Mononuclear cell (primary cell): ENCODE results near the gene HSPA12A. TPM values are rescaled to one million over a fixed set of nuclear protein-coding genes. Genes with fewer than 3 reads are reported as not detected.

Source experiments
- H3K27me3 ChIP-seq: 2 replicates; pipeline ENCODE4 v1.6.0; 2011; ENCODE audit warnings: low read length, control low read depth; ENCODE audit not compliant: insufficient read depth
- H3K4me1 ChIP-seq: 2 replicates; pipeline ENCODE4 v1.5.1; 2011; ENCODE audit warnings: mild to moderate bottlenecking, low read length, control low read depth; ENCODE audit not compliant: insufficient read depth
- H3K4me3 ChIP-seq: 2 replicates; pipeline ENCODE4 v1.5.1; 2011; ENCODE audit warnings: mild to moderate bottlenecking, low read length, moderate library complexity
- H3K9me3 ChIP-seq: 2 replicates; pipeline ENCODE4 v1.5.1; 2011; ENCODE audit warnings: low read depth, mild to moderate bottlenecking, control low read depth, low read length
- total RNA-seq: library from RNA; depleted of rRNA; stranded (reverse); fragments of >200 nt; gene quantifications from one replicate; pipeline ENCODE4 v1.2.3, GENCODE V29; 2012

The HSPA12A gene
- total RNA-seq, 1 donor = under 0.01 TPM

DNA sequence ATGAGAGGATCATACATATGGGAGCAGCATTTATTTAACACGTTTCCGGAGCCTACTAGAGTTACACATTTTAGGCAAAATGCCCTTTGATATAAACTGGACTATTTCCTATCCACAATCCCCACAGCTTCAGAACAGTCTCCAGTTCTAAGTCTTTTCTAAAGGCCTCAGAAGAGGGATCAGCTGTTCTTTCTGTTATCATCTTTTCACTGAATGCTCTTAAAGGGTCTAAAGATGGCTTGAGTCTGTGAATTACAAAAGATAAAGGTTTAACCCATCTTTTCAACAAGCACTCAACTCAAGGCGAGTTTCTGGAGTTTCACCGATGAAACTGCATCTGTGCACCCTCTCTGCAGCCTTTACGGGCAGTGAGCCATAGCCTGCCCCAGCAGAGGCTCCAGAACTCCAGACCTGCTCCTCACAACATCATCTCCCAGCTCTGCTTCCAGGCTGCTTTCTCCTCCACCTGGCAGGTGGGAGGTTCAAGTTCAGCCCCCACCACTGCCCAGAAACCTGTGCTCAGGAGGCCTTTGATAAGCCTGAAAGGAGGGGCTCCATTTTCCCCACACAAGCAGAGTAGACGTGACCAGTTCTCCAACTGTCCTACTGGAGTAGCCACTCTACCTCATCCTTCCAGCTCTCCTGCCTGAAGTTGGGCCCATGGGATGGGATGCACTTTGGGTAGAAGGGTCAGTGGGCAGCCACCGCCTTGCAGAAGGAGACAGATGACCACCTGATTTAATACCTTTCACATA is 53.4 kb downstream of the HSPA12A start:
- Histone ChIP-seq H3K4me3 (no peak overlapping the region), H3K9me3 (no peaks in the 10 kb centered on the region), H3K27me3 (no peaks in the 10 kb centered on the region), H3K4me1 (no peaks in the 10 kb centered on the region)

- Histone ChIP-seq H3K4me3 (no peak overlapping the region), H3K27me3 (no peaks in the 10 kb centered on the region), H3K4me1 (no peaks in the 10 kb centered on the region), H3K9me3 (no peaks in the 10 kb centered on the region)
These were observed 54.1 kb downstream of the HSPA12A start for GRCh38 chr10:116688241-116688711.

DNA sequence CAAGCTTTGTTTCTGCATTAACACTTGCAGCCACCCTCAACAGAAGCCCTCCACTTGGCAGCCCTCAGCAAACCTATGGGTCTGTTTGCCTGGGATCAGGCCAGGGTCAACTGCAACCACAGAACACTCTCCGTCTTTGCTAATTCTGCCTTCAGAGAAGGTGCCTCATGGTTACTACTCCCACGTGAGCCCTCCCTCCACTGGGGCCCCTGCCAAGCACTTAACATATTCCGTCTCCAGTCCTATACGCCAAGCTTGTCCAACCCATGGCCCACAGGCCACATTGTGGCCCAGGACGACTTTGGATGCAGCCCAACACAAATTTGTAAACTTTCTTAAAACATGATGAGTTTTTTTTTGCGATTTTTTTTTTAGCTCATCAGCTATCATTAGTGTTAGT is 54.7 kb downstream of the HSPA12A start:
- no peaks in the 10 kb centered on the region for H3K9me3 ChIP-seq
- H3K4me1 ChIP-seq = no peaks in the 10 kb centered on the region
- H3K4me3 ChIP-seq = no peak overlapping the region
- H3K27me3 ChIP-seq = no peaks in the 10 kb centered on the region

GRCh38 chr10:116686632-116687031 is 55.7 kb downstream of the HSPA12A start:
- H3K9me3 ChIP-seq = no peaks in the 10 kb centered on the region
- H3K4me3 ChIP-seq = no peak overlapping the region
- H3K4me1 ChIP-seq = no peaks in the 10 kb centered on the region
- no peaks in the 10 kb centered on the region for H3K27me3 ChIP-seq

DNA sequence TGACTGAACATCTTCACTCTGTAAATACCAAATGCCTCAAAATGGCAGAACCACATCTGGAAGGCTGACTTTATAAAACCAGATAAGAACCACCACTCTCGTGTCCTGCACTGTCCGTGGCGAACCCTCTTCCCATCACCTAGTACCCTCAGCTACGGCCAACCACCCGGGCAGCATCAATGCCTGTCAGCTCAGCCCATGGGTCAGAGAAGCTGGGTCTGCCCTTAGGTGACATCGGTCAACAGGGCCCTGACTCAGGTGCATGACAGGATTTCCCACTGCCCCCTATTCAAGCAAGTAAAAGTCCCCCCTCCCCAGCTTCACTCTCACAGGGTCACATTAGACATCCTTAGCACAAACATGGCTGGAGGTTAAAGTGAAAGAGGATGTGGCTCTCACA is 56.6 kb downstream of the HSPA12A start:
- no peaks in the 10 kb centered on the region for H3K9me3 ChIP-seq
- no peaks in the 10 kb centered on the region for H3K27me3 ChIP-seq
- no peaks in the 10 kb centered on the region for H3K4me1 ChIP-seq
- H3K4me3 ChIP-seq = no peak overlapping the region

DNA sequence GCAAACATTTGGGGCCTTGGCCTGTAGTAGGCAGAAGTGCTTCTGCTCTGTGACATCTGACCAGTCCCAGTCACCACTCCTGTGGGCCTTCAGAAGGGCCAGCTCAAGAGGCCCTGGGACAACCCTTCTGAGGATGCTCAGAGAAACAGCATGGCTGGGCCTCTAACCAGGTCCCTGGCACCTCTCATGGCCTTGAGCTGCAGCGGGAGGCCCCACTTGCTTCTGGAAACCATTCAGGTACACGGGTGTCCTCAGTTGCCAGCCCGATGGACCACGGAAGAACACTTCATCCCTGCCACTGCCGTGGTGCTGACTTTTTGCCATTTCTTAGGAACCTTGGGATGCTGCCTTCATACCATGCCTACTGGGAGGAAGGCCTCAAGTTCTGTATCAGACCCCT is 57.6 kb downstream of the HSPA12A start:
- Histone ChIP-seq H3K9me3 (no peaks in the 10 kb centered on the region), H3K27me3 (no peaks in the 10 kb centered on the region), H3K4me3 (no peak overlapping the region), H3K4me1 (no peaks in the 10 kb centered on the region)

DNA sequence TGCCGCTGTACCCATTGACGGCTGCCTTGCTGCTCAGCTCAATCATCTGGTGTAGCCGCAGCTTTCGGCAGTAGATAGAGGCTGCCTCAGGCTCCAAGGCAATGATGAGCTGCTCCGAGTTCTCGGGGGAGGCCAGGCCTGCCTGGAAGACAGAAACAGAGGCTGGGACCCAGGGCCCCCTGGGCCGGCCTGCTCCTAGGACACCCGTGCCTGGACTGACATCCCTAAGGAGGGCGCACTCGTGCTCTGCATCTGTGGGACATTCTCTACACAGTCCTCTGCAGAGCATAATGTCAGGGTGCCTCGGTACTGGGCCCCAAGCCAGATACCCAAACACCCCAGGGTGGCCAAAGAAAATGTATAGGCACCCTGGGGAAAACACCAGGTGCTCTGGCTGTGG is 58.5 kb downstream of the HSPA12A start:
- H3K4me1 ChIP-seq = no peaks in the 10 kb centered on the region
- H3K9me3 ChIP-seq = no peaks in the 10 kb centered on the region
- H3K27me3 ChIP-seq = no peaks in the 10 kb centered on the region
- no peak overlapping the region for H3K4me3 ChIP-seq

GRCh38 chr10:116683166-116683565 is 59.2 kb downstream of the HSPA12A start:
- no peaks in the 10 kb centered on the region for H3K9me3 ChIP-seq
- H3K4me1 ChIP-seq = no peaks in the 10 kb centered on the region
- no peak overlapping the region for H3K4me3 ChIP-seq
- no peaks in the 10 kb centered on the region for H3K27me3 ChIP-seq

DNA sequence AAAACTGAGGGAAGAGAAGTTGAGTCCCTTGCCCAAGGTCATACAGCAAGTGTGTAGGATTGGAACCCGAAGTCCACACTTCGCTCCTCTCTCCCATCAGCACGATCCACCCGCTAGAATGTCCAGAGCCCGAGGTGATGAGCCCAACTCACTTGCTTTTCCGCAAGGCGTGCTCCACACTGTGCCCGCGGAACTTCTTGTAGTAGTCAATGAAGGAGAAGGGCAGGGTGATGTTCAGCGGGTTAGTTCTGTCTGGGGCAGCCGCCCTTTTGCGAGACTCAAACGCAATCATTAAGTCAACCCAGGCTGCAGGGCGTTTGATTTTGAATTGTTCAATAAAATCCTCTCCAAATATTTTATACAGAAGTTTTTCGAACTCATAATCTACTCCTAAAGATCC is 63.0 kb downstream of the HSPA12A start:
- Histone ChIP-seq H3K27me3 (no peaks in the 10 kb centered on the region), H3K4me3 (no peak overlapping the region), H3K4me1 (no peaks in the 10 kb centered on the region), H3K9me3 (no peaks in the 10 kb centered on the region)

GRCh38 chr10:116676633-116677032 is 65.7 kb downstream of the HSPA12A start:
- Histone ChIP-seq H3K4me3 (no peak overlapping the region), H3K9me3 (no peaks in the 10 kb centered on the region), H3K4me1 (no peaks in the 10 kb centered on the region), H3K27me3 (no peaks in the 10 kb centered on the region)

GRCh38 chr10:116676118-116676517 is 66.2 kb downstream of the HSPA12A start:
- Histone ChIP-seq H3K9me3 (no peaks in the 10 kb centered on the region), H3K27me3 (no peaks in the 10 kb centered on the region), H3K4me3 (no peak overlapping the region), H3K4me1 (no peaks in the 10 kb centered on the region)

GRCh38 chr10:116674901-116675423 is 67.4 kb downstream of the HSPA12A start:
- Histone ChIP-seq H3K9me3 (no peaks in the 10 kb centered on the region), H3K4me1 (no peaks in the 10 kb centered on the region)

GRCh38 chr10:116673866-116674265 is 68.5 kb downstream of the HSPA12A start:
- Histone ChIP-seq H3K9me3 (no peaks in the 10 kb centered on the region), H3K4me1 (no peaks in the 10 kb centered on the region), H3K4me3 (no peak overlapping the region), H3K27me3 (peaks cover 3% of the 10 kb centered on the region)

More at GRCh38 chr10:116674901-116675423, 67.4 kb downstream of the HSPA12A start:
- no peak overlapping the region for H3K4me3 ChIP-seq
- H3K27me3 ChIP-seq = peaks cover 3% of the 10 kb centered on the region

- peaks cover 3% of the 10 kb centered on the region for H3K27me3 ChIP-seq
- no peaks in the 10 kb centered on the region for H3K4me1 ChIP-seq
- H3K9me3 ChIP-seq = no peaks in the 10 kb centered on the region
- no peak overlapping the region for H3K4me3 ChIP-seq
These were observed 69.5 kb downstream of the HSPA12A start for GRCh38 chr10:116672891-116673290.

DNA sequence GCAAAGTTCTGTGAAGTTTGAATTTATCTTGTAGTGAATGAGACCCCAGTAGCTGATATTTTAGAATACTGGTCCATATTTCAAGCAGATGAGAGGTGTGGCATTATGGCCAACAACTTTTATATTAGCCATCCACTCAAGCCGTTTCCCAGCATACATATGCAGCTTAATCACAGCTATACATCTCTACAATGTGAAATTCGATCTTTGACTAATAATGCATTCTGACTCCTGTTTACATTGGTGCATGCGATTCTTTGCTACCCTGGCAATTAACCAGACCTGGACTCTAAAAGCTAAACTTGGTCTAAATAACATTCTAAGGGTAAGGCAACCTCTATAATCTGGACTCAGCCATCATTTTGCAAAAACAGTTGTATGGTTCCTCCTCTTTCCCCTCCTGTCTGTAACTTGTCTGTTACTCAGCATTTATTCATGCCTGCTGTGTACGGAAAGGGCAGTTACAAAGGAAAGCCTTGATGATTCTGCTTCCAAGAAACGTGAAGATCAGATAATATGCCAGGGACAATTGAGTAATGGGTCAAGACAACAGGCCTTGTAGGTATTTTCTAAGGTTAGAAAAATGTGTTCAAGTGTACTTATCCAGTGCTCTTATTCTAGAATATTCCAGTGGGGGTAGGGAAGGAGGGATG is 71.0 kb downstream of the HSPA12A start:
- no peak overlapping the region for H3K4me3 ChIP-seq

More for the DNA sequence above, 71.0 kb downstream of the HSPA12A start:
- Histone ChIP-seq H3K27me3 (peaks cover 3% of the 10 kb centered on the region), H3K9me3 (no peaks in the 10 kb centered on the region), H3K4me1 (no peaks in the 10 kb centered on the region)
